HG03457 (cell line): ENCODE data around the gene PDE3A.

Experiments
- ATAC-seq: cut with Tn5 transposase; IDR thresholded peaks from one replicate; pipeline ENCODE4 v1.9.1; 2021; ENCODE audit warnings: moderate number of reproducible peaks; ENCODE audit not compliant: unreplicated experiment

The PDE3A gene

DNA sequence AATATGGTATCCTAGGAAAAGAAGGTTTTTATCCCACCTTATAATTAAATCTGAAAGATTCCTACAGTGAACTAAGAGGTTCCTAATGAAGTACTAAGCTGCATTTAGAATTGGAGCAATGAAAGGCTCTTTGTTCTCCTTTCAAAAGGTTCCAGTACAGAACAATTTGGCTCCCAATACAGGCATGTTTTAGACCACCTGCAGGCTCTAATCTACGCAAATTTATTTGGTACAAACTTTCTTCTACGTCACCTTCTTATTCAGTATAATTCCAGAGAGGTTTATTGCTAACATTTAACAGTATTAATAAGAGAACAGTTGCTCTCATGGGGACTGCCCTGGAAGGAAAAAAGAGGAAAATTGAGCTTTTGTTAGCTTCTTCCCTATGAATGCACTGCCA lies 289.2 kb downstream of the PDE3A start:
- no peak for ATAC-seq

DNA sequence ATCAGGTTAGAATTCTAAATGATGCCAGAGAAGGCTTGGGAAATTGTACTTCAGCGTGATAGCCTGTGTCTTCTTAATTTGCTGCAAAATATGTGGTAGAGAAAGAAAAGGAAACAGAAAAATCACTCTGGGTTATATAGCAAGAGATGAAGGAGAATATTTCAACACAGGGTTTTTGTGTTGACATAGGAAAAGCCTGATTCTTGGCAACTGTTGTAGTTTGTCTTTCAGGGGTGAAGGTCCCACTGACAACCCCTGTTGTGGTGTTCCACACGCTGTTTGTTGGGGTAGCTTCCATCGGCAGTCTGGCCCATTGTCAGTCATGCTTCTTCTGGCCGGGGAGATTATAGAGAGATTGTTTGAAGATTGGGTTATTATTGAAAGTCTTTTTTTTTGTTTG lies 313.0 kb downstream of the PDE3A start:
- no peak for ATAC-seq

DNA sequence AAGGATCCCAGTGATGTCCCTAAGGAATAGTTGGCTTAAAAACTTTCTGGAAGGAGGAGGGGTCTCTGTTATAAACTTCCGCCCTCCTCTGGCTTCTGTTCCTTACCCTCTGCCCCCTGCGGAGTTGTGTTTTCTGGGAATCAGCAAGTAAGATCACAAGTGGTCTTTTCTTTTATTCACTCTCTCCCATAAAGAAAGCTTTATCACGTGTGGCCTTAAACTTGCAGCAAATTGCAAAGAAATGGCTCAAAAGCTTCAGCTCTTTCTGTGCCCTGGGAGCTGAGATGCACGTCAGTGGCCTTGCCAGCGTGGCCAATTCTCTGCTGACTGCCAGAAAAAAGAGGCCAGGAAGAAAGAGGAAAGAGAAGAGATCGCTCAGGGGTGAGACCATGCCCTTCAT lies 326.9 kb downstream of the PDE3A start, which contains the start of gene SLCO1C1:
Gene SLCO1C1, plus strand, starts transcription at position 101 of the 400 bp plus-strand sequence. CDS start 4,245 bp downstream, outside the sequence.
- ATAC-seq, result no peak

DNA sequence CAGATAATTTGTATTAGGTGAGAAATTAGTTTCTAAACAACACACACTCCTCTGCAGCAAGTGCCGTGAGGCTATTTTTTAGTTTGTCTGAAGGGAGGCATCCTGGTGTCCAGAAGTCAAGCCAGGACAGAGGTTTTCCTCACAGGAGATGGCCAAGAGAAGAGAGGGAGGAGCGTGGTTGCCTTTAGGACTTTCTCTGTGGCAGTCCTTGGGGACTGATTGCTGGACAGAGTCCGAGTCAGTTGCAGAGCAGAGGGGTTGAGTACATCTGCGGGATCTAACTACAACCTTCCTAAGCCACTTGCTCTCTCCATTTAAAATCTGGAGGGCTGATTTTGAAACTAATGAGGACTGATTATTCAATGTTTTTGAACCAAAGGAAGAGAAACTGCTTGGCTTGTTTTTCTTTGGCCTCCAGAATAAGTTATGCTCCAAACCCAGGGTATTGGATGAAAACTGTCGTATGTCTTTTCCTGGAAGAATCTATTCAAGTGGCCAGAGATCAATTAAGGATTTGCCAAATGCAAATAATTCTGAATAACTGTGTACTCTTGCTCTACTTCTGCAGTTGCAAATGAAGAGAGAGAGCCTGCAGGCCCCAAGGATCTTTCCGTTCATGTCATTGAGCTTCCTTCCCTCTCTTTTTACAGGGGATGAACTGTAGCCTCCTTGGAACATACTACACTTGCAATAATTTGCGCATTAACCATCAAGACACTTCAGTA lies 328.0 kb downstream of the PDE3A start:
- ATAC-seq, result no peak

DNA sequence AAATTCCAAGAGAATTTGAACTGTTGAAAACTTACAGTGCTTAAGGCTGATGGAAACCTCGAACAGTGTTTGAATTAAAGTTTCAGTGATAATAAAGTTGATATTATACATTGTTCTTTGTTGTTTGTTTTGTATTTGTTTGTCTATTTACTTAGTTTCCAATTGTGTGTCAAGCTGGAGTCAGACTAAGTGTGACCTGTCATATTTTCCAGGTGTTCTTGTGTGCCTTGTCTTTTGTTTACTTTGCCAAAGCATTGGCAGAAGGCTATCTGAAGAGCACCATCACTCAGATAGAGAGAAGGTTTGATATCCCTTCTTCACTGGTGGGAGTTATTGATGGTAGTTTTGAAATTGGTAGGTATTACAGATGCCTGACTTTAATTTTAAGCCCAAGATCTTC lies 332.8 kb downstream of the PDE3A start:
- ATAC-seq, result no peak

DNA sequence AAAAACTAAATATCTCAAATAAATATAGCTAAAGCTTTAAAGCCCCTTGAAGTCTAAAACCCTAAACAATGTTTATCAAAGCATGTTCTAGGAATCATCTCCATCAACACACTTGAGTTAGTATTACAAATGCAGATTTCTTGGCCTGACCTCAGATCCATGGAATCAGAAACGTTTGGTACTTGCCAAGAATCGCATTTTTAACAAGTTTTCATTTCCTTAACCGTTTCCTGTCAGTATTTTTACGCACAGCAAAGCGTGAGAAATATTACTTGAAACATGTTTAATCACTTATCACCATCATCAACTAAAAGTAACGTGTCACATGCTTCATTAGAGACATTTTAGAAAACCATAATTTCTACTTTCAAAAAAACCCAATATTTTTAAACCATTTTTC lies 336.5 kb downstream of the PDE3A start:
- no peak for ATAC-seq

DNA sequence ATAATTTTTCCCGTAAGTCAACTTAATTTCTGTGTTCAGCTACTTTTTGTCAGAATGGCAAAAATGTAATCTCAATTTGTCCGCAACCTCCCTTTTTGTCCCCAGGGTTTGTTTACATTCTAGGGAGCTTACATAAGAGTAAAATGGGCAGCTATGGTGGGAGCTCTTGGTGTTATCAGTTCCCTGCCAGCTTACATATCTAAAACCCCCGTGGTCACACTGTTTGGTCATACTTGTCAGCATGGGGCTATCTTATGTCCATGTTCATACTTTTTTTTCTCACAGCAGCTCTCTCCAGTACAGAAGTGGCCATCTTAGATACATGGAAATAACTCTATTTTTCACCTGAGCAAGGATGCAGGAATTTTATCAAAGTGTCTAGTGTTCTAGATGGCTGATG lies 343.5 kb downstream of the PDE3A start:
- no peak for ATAC-seq

DNA sequence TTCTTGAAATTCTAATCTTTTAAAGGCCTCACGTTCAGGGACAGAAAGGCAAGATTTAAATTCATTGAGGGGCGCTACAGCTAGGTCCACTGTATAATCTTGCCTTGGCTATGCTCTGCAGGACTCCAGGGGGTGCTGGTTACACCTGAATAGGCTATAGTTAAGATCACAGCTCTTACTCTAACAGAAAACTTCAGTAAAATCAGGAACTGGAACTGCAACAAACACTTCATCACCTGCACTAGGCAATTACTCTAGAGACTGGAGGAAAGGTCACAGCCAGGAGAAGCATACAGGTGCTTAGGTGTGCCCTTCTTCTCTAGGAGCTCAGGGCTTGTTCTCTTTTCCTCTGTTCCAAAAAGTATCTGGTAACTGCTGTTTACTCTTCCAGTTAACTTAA lies 347.7 kb downstream of the PDE3A start:
- no peak for ATAC-seq

DNA sequence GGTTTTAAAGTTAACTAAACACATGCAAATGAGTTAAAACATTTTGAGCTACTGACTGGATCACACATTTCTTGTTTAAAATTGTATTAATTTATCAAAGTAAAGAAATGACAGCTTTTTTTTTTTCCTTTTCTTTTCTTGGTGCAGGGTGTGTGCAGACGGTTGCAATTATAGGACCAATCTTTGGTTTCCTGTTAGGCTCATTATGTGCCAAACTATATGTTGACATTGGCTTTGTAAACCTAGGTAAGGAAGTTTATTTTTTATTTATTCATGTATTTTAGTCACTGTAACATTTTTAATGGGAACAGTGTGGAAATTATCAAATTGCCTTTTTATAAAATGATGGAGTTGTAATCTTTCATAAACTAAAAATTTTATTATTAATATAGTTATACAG lies 348.6 kb downstream of the PDE3A start:
- ATAC-seq, result no peak

DNA sequence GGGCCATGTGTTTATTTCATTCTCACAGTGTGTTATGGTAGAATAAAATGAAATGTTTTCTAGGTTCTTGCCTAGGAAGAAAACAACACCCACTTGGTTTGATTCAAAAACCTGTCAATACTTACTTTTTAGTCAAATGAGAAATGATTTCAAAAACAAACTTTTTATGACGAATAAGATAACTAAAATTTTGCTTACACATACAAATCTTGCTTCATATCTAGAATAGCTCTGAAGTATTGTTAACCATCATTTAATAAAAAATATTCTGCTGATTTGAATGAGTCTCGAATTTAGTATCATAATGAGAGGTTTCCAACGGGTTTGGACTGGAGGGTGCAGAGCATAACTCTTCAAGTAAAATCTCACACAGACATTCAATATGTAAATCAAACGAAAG lies 350.0 kb downstream of the PDE3A start:
- ATAC-seq, result no peak

DNA sequence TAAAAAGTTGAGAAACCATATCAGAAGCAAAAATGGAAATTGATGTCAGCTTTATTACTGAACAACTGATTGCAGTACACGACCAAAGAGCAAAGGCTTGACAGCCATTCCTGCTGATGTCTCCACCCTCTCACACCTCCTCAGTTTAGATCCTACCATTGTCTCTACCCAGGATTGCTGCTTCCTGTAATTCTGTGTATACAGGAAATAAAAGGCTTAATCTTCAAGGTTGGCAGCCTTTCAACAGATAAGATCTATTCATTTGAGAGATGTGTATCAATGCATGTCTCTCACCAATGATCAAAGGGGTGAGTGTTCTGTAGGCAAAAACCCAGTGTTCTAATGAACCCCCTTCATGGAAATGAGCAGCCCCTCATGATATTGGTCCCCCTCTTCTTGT lies 353.8 kb downstream of the PDE3A start:
- ATAC-seq, result no peak

DNA sequence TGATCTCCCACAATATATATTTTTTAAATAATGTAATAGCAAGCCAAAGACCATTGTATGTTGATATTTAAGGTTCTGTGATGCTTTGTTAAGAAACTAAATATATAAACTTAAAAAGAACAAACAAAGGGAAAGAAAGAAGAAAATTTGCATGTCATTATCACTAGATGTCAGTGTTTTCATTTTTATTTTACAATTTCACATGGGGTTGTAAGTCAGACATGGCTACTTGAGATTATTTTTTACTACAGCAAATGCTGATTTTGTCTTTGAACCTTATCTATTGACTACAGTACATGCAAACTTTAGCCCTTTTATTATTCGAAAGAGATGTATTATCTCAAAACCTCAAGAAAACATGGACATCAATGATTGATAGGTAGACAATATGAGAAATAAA lies 362.9 kb downstream of the PDE3A start:
- no peak for ATAC-seq
